ENCODE data around the gene CFAP65. TPM values are rescaled to one million over a fixed set of nuclear protein-coding genes. Genes with fewer than 3 reads are reported as not detected.

Gene CFAP65, protein sequence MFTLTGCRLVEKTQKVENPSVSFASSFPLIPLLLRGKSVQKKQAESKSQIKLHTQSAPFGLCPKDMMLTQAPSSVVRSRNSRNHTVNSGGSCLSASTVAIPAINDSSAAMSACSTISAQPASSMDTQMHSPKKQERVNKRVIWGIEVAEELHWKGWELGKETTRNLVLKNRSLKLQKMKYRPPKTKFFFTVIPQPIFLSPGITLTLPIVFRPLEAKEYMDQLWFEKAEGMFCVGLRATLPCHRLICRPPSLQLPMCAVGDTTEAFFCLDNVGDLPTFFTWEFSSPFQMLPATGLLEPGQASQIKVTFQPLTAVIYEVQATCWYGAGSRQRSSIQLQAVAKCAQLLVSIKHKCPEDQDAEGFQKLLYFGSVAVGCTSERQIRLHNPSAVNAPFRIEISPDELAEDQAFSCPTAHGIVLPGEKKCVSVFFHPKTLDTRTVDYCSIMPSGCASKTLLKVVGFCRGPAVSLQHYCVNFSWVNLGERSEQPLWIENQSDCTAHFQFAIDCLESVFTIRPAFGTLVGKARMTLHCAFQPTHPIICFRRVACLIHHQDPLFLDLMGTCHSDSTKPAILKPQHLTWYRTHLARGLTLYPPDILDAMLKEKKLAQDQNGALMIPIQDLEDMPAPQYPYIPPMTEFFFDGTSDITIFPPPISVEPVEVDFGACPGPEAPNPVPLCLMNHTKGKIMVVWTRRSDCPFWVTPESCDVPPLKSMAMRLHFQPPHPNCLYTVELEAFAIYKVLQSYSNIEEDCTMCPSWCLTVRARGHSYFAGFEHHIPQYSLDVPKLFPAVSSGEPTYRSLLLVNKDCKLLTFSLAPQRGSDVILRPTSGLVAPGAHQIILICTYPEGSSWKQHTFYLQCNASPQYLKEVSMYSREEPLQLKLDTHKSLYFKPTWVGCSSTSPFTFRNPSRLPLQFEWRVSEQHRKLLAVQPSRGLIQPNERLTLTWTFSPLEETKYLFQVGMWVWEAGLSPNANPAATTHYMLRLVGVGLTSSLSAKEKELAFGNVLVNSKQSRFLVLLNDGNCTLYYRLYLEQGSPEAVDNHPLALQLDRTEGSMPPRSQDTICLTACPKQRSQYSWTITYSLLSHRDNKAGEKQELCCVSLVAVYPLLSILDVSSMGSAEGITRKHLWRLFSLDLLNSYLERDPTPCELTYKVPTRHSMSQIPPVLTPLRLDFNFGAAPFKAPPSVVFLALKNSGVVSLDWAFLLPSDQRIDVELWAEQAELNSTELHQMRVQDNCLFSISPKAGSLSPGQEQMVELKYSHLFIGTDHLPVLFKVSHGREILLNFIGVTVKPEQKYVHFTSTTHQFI (N-terminal part only)
- total RNA-seq, result 0.10 TPM

DNA sequence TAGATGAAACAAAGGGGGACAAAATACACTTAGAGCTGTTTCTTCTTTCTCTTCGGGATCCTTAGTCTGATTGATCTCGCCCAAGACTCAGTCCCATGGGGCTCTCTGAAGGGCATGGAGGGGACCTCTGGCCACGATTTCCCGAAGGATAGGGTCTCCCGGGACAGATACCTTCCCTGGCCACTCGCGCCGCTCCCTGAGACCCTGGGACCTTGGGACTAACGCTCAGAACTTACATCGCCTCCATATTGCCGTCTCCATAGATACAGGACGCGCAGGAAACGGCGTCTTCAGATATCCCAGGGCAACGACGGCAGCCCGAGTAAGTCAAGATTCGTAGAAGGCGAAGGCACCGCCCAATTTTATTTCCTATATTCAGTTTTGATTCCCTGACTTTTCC is at the start of gene CFAP65:
Gene CFAP65, minus strand, starts transcription at position 265 of the 400 bp plus-strand sequence. CDS start 2,468 bp downstream, outside the sequence.
- Histone ChIP-seq H3K9me3 (ENCODE audit: low read depth, low read length) (no peaks in the 10 kb centered on the region), H3K4me1 (ENCODE audit: insufficient read depth, low read length) (peaks cover 6% of the 10 kb centered on the region), H3K27me3 (ENCODE audit: insufficient read depth, low read length) (peaks cover 60% of the 10 kb centered on the region), H3K4me3 (ENCODE audit: low read length) (no peak within 1 kb of the TSS)

DNA sequence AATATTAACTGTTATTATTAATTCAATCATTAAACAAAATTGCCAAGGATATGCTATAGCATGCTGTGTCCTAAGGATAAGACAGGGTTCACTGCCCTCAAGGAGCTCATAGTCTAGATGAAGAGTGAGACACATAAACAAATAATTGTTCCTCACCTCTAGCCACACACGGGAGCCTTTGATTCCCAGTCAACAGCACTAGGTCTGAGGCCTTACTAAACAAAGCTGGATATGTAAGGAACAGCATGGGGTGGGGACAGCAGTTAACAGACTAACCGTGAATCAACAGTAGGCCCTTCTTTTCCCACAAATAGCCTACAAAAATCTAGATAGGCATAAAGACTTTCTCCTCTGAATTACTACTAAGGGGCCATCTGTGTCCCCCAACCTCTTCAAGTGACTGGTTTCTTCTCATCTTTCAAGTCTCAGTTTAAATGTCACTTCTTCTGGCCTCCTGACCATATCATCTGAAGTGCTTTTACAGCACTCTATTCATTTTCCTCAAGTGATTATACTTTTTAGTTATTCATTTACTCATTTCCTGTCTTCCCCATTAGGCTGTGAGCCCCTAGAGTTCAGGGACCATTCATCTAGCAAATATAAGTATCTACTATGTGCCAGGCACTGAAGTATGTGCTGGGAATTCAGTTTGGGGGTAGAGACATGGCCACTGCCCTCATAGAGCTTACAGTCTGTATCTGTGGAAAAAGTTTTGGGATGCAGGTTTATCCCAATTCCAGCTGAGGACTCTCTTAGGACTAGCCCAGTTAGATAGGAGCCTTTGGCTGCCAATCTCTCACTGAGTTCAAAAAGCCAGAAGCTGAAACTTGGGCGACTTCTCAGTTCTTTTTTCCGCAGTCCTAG is 49.4 kb upstream of the CFAP65 start:
- H3K4me3 ChIP-seq (ENCODE audit: low read length), result no peak overlapping the region
- H3K9me3 ChIP-seq (ENCODE audit: low read depth, low read length), result no peaks in the 10 kb centered on the region
- H3K27me3 ChIP-seq (ENCODE audit: insufficient read depth, low read length), result no peaks in the 10 kb centered on the region
- peaks cover 25% of the 10 kb centered on the region for H3K4me1 ChIP-seq (ENCODE audit: insufficient read depth, low read length)

DNA sequence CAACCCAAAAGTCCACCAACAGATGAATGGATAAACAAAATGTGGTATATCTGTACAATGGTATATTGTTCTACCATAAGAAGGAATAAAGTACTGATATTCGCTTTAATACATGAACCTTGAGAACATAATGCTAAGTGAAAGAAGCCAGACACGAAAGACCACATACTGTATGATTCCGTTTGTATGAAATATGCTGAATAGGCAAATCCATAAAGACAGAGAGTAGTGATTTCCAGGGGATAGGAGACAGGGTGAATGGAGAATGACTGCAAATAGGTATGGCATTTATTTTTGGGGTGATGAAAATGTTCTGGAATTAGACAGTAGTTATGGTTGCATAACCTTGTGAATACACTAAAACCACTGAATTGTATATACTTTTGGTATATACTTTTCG is 48.0 kb upstream of the CFAP65 start:
- Histone ChIP-seq H3K27me3 (ENCODE audit: insufficient read depth, low read length) (no peaks in the 10 kb centered on the region), H3K4me3 (ENCODE audit: low read length) (no peak overlapping the region), H3K4me1 (ENCODE audit: insufficient read depth, low read length) (peaks cover 33% of the 10 kb centered on the region), H3K9me3 (ENCODE audit: low read depth, low read length) (no peaks in the 10 kb centered on the region)

DNA sequence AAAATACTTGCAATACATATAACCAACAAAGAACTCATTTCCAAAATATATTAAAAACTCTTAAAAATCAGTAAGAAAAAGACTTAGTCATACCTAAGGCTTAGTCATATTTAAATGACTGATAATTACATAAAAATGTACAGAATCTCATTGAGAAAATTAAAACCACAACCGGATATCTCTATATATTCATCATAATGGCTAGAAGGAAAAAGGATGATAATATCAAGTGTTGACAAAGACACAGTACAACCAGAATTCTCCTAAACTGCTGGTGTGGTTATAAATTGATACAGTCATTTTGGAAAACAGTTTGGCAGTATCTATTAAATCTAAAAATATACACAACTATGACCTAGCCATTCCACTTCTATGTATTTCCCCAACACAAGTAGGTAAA is 46.5 kb upstream of the CFAP65 start:
- Histone ChIP-seq H3K27me3 (ENCODE audit: insufficient read depth, low read length) (no peaks in the 10 kb centered on the region), H3K4me1 (ENCODE audit: insufficient read depth, low read length) (peaks cover 33% of the 10 kb centered on the region)

DNA sequence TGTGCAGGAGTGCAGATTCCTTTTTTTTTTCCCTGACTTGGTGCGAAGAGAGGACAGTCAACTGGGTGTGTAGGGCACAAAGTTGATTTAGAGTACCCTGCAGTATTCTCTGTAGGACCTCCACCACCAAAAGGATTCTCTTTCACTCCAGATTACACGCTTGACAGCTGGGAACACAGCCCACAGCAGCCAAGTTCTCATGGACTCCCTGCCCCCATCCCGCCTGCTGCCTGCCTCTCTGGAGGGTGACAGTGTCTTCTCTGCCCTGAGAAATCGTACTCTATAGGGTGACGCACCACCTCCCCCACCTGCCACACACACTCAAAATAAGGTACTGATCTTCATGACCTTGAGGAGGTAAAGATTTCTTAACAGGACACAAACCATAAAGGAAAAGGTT is 46.0 kb upstream of the CFAP65 start:
- peaks cover 34% of the 10 kb centered on the region for H3K4me1 ChIP-seq (ENCODE audit: insufficient read depth, low read length)
- no peaks in the 10 kb centered on the region for H3K9me3 ChIP-seq (ENCODE audit: low read depth, low read length)
- no peak overlapping the region for H3K4me3 ChIP-seq (ENCODE audit: low read length)
- H3K27me3 ChIP-seq (ENCODE audit: insufficient read depth, low read length), result no peaks in the 10 kb centered on the region

More for the DNA sequence above, 46.5 kb upstream of the CFAP65 start:
- no peaks in the 10 kb centered on the region for H3K9me3 ChIP-seq (ENCODE audit: low read depth, low read length)
- no peak overlapping the region for H3K4me3 ChIP-seq (ENCODE audit: low read length)

DNA sequence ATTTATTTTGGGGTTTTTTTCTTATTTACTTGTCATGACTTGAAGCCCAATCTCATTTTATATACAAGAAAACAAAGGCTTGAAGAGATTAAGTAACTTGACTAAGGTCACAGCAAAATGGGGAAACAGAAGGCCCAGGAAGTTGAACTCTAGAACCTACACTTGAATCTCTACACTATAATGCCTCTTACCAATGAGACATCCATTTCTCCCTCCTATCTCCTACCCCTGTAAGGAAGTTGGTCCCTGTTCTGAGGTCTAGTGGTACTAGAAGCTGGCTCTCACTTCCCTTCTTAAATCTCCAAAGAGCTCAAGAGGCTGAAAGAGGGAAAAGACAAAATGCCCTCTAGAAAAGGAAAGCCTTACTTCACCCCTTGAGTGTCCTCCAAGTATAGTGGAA is 44.9 kb upstream of the CFAP65 start:
- Histone ChIP-seq H3K9me3 (ENCODE audit: low read depth, low read length) (no peaks in the 10 kb centered on the region), H3K27me3 (ENCODE audit: insufficient read depth, low read length) (no peaks in the 10 kb centered on the region), H3K4me1 (ENCODE audit: insufficient read depth, low read length) (peaks cover 38% of the 10 kb centered on the region), H3K4me3 (ENCODE audit: low read length) (no peak overlapping the region)

DNA sequence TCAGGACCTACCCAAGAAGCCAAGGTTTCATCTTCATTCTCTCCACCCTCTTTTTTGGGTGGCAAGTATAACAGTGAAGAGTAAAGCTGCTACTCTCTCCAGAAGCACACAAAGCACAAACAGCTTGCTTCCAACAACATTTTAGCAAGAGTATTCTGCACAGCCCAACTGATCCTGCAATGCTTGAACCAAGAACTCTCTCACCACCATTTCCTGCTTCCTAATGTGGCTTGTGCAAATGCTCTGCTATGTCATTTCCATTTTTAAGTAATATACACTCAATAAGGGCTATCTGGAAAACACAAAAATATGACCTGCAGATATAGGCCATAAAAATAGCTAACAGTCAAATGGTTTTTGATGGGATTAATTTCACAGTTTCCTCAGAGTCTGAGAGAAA is 43.5 kb upstream of the CFAP65 start:
- H3K9me3 ChIP-seq (ENCODE audit: low read depth, low read length), result no peaks in the 10 kb centered on the region
- peaks cover 38% of the 10 kb centered on the region for H3K4me1 ChIP-seq (ENCODE audit: insufficient read depth, low read length)
- no peaks in the 10 kb centered on the region for H3K27me3 ChIP-seq (ENCODE audit: insufficient read depth, low read length)
- H3K4me3 ChIP-seq (ENCODE audit: low read length), result no peak overlapping the region

DNA sequence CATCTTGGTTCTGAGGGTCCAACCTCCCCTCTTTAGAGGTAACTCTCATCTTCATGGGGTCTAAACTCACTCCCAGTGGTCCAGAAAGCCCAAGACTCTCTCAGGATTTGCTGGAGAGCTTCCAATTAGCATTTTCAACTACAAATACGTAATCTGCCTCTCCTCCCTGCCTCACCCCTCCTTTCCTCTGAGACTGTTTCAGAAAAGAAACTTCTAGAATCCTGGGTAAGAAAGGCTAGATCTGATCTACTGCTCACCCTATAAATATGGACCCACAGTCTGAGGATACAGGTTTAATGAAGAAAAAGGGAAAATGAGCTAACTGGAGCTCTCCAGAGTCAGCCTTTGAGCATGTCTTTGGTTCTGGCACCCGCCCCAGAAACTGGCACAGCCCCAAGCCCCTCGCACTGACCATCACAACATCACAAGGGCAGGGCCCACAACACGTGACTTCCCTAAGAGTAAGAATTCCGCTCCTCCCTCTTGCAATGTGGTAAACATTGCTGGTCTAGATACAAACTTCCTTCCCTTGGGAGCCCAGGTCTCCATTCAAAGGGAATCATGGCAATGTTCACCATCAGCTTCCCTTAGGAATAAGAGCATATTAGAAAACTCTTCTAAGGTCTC is 41.1 kb upstream of the CFAP65 start:
- Histone ChIP-seq H3K9me3 (ENCODE audit: low read depth, low read length) (no peaks in the 10 kb centered on the region), H3K4me1 (ENCODE audit: insufficient read depth, low read length) (peaks cover 37% of the 10 kb centered on the region), H3K4me3 (ENCODE audit: low read length) (no peak overlapping the region), H3K27me3 (ENCODE audit: insufficient read depth, low read length) (no peaks in the 10 kb centered on the region)

DNA sequence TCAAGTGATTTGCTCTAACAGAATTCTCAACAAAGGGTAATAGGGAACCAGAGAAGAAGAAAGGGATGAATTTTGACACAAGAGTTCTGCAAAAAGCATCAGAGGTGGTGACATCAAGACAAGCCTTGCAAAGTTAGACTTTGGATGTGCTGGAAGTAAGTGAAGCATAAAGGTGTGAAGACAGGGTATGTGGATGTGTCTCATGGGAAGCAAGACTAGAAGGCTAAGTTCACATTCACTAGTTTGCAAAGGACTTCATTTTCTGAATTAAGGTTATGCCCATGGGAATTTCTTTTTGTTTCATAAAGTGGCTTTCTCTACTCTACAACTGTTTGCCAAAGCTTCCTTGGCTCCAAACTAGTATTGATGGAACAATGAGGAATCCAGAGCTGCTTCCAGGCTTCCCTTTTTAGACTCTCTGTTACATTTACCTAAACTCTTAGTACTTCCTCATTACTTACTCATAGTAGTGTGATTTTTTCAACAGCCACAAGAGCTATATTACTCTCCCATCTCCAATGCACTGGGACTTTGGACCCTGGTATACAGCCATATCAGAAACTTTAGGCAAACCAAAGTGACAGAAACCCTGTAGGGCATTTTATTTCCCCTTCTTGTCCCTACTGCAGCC is 40.5 kb upstream of the CFAP65 start:
- no peak overlapping the region for H3K4me3 ChIP-seq (ENCODE audit: low read length)
- peaks cover 33% of the 10 kb centered on the region for H3K4me1 ChIP-seq (ENCODE audit: insufficient read depth, low read length)
- H3K27me3 ChIP-seq (ENCODE audit: insufficient read depth, low read length), result no peaks in the 10 kb centered on the region
- H3K9me3 ChIP-seq (ENCODE audit: low read depth, low read length), result no peaks in the 10 kb centered on the region

DNA sequence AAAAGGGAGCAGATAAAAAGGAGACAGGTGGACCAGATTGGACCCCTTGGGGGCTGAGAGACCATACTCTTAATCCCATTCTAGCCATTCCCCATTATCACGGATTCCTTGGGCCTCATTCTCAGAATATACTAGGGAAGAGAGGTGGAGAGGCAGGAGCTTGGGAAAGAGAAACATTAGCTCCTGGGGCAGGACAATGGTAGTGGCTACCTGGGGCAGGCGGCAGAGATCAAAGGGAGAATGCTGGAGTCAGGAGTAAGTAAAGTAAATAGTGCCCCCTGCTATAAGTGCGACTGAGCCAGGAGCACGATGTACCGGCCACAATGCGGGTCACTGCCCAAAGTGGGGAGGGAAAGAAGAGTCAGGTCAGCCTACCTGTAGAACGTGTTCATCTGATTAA is 39.8 kb upstream of the CFAP65 start:
- Histone ChIP-seq H3K4me1 (ENCODE audit: insufficient read depth, low read length) (peaks cover 34% of the 10 kb centered on the region), H3K27me3 (ENCODE audit: insufficient read depth, low read length) (no peaks in the 10 kb centered on the region), H3K9me3 (ENCODE audit: low read depth, low read length) (no peaks in the 10 kb centered on the region), H3K4me3 (ENCODE audit: low read length) (no peak overlapping the region)

DNA sequence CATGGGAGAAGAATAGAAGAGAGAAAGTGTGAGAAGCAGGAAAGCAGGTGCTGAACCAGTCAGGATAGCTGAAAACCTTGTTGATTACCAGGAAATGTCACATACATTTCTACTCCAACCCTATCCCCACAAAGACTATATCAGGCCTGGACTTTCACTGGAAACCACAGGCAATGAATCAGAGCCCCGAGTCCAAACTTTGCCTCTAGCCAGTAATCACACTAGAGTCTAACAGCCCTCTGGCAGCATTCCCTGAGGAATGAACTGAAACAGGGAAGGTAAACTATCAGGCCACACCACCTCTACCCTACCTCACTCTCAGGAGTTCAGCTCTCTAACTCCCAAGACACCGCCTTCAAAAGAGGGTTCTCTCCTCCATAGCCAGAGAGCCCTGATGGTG is 38.1 kb upstream of the CFAP65 start:
- Histone ChIP-seq H3K4me3 (ENCODE audit: low read length) (no peak overlapping the region), H3K9me3 (ENCODE audit: low read depth, low read length) (no peaks in the 10 kb centered on the region), H3K27me3 (ENCODE audit: insufficient read depth, low read length) (no peaks in the 10 kb centered on the region), H3K4me1 (ENCODE audit: insufficient read depth, low read length) (peaks cover 24% of the 10 kb centered on the region)

DNA sequence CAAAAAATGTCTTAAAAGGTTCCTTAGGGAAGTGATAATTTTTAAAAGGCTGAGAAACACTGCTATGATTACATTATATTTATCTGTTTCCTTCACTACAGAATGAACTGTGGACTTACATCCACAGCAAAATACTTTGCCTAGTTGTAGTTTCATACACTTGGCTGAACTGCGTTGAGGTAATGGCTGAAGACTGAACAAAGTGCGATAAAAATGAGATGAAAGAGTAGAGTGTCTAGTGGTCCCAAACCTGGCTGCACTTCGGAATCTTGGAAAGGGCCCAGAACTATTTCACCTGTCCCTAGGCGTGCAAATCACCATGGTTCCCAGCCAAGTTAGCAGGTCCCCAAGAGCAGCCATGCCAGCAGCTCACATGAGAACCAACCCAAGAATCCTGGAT is 37.6 kb upstream of the CFAP65 start:
- H3K9me3 ChIP-seq (ENCODE audit: low read depth, low read length), result no peaks in the 10 kb centered on the region
- H3K4me1 ChIP-seq (ENCODE audit: insufficient read depth, low read length), result peaks cover 20% of the 10 kb centered on the region
- H3K4me3 ChIP-seq (ENCODE audit: low read length), result no peak overlapping the region
- H3K27me3 ChIP-seq (ENCODE audit: insufficient read depth, low read length), result no peaks in the 10 kb centered on the region

DNA sequence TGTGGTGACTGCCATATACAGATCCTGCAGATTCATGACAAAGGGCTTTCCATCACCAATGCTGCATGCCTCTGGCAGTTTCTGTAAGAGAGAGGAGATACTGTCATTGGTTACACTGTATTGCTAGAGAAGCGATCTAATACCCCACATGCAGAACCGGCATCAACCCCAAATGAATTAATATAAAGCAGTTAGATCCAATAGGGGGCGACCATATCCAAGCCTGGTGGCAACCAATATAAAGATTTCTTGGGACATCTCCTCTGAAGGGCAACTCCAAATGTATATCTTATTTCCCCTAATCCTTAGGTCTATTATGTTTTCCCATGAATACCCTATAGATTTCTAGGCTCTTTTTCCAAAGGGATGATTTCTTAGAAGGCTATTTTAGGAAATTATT is 36.8 kb upstream of the CFAP65 start:
- Histone ChIP-seq H3K27me3 (ENCODE audit: insufficient read depth, low read length) (no peaks in the 10 kb centered on the region), H3K9me3 (ENCODE audit: low read depth, low read length) (no peaks in the 10 kb centered on the region), H3K4me3 (ENCODE audit: low read length) (no peak overlapping the region), H3K4me1 (ENCODE audit: insufficient read depth, low read length) (peaks cover 20% of the 10 kb centered on the region)
